DMS114 treated with DMSO at 0.1 percent for 48 hours (cell line): ENCODE data around the gene SORBS1.

Source experiments
- DNase-seq: peaks from one replicate; lab custom pipeline; 2025; ENCODE audit not compliant: unreplicated experiment; lab: John Stamatoyannopoulos, UW

The SORBS1 gene

GRCh38 chr10:95297402-95297801, 263.8 kb downstream of the SORBS1 start:
- no peak for DNase-seq

GRCh38 chr10:95296764-95297163, 264.4 kb downstream of the SORBS1 start:
- DNase-seq = no peak

- no peak for DNase-seq
Observed at GRCh38 chr10:95295031-95295755, 266.0 kb downstream of the SORBS1 start.

- DNase-seq = no peak
Observed at GRCh38 chr10:95293631-95294030, 267.5 kb downstream of the SORBS1 start.

- DNase-seq = no peak
Observed at GRCh38 chr10:95291365-95292039, 269.7 kb downstream of the SORBS1 start.

- DNase-seq = no peak
Observed at GRCh38 chr10:95290461-95291364, 270.5 kb downstream of the SORBS1 start, which contains the start of gene PDLIM1. Gene PDLIM1 (minus strand): TSS chr10:95291003. CDS start chr10:95290915, 88 bp downstream.

GRCh38 chr10:95289921-95290421, 271.2 kb downstream of the SORBS1 start:
- no peak for DNase-seq

- DNase-seq = no peak
Observed at GRCh38 chr10:95289003-95289920, 271.9 kb downstream of the SORBS1 start.

GRCh38 chr10:95288303-95288702, 272.9 kb downstream of the SORBS1 start:
- no peak for DNase-seq

- DNase-seq = no peak
Observed at GRCh38 chr10:95287281-95287680, 273.9 kb downstream of the SORBS1 start.

- no peak for DNase-seq
Observed at GRCh38 chr10:95286707-95287106, 274.5 kb downstream of the SORBS1 start.

GRCh38 chr10:95285556-95285955, 275.6 kb downstream of the SORBS1 start:
- DNase-seq = no peak

- DNase-seq = no peak
Observed at GRCh38 chr10:95284807-95285206, 276.4 kb downstream of the SORBS1 start.

GRCh38 chr10:95282107-95282506, 279.1 kb downstream of the SORBS1 start:
- no peak for DNase-seq

GRCh38 chr10:95281206-95281605, 280.0 kb downstream of the SORBS1 start:
- DNase-seq = no peak

GRCh38 chr10:95280637-95281036, 280.5 kb downstream of the SORBS1 start:
- no peak for DNase-seq

GRCh38 chr10:95279042-95279820, 281.9 kb downstream of the SORBS1 start:
- no peak for DNase-seq

- no peak for DNase-seq
Observed at GRCh38 chr10:95278061-95278988, 282.8 kb downstream of the SORBS1 start.
